BJ (cell line): ENCODE measurements around the gene TMC3. TPM values are rescaled to one million over a fixed set of nuclear protein-coding genes. Genes with fewer than 3 reads are reported as not detected.

Experiments used
- CTCF ChIA-PET: fragments of 350-600 bp; formaldehyde crosslinking; extraction: SDS; loops from one replicate; lab custom pipeline; 2021; ENCODE audit warnings: antibody characterized with exemption, inconsistent platforms; lab: Yijun Ruan, JAX
- POLR2A ChIA-PET: fragments of 300-600 bp; sonication (Branson Sonifier 250); formaldehyde crosslinking; extraction: SDS; loops from one replicate; lab custom pipeline; 2021; ENCODE audit warnings: antibody characterized with exemption; lab: Charles Lee
- DNase-seq: peaks from one replicate; pipeline ENCODE4 v3.0.0-alpha.2; 2011; ENCODE audit warnings: low read depth
- H3K27me3 ChIP-seq: 2 replicates; pipeline ENCODE4 v1.6.0; 2011; ENCODE audit warnings: low read length; ENCODE audit not compliant: control insufficient read depth, insufficient read depth
- H3K36me3 ChIP-seq: 2 replicates; pipeline ENCODE4 v1.5.1; 2011; ENCODE audit warnings: low read length; ENCODE audit not compliant: control insufficient read depth, insufficient read depth
- H3K4me3 ChIP-seq: 2 replicates; pipeline ENCODE4 v1.5.1; 2011; ENCODE audit warnings: low read depth, mild to moderate bottlenecking, control low read depth, low read length
- polyA plus RNA-seq: library from polyadenylated mRNA; depleted of rRNA; stranded (reverse); fragments of >200 nt; gene quantifications from 2 replicates; pipeline ENCODE4 v1.2.3, GENCODE V29; 2011
- TF ChIP-seq, protein P1 (sequence below): IDR thresholded peaks from 2 replicates; pipeline ENCODE4 v1.5.1; 2011; ENCODE audit warnings: low read depth, mild to moderate bottlenecking, control low read depth, inconsistent platforms, low read length, moderate library complexity; ENCODE audit not compliant: insufficient read depth

Gene TMC3
- polyA plus RNA-seq, 1 experiment = not detected

DNA sequence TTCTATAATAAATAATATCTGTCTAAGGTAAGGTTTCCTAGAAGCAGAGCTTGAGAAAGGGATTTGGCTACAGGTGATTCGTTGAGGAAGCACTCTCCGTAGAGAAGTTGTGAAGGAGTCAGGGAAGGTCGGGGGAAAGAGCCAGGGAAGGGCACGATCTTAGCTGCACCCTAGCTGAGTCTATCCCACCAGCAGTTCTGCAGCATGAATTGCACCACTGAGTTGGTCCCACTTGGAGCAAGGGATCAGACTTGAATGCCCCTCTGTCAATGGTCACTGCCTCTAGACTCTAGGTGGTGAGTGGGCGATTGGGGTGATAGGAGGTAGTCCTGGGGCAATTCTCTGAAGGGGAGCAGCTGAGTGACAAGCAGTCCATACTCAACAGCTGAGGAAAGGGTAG is 13.5 kb downstream of the TMC3 start:
- ChIA-PET CTCF (no interaction called here), POLR2A (no interaction called here)
- TF ChIP-seq, protein P1, sequence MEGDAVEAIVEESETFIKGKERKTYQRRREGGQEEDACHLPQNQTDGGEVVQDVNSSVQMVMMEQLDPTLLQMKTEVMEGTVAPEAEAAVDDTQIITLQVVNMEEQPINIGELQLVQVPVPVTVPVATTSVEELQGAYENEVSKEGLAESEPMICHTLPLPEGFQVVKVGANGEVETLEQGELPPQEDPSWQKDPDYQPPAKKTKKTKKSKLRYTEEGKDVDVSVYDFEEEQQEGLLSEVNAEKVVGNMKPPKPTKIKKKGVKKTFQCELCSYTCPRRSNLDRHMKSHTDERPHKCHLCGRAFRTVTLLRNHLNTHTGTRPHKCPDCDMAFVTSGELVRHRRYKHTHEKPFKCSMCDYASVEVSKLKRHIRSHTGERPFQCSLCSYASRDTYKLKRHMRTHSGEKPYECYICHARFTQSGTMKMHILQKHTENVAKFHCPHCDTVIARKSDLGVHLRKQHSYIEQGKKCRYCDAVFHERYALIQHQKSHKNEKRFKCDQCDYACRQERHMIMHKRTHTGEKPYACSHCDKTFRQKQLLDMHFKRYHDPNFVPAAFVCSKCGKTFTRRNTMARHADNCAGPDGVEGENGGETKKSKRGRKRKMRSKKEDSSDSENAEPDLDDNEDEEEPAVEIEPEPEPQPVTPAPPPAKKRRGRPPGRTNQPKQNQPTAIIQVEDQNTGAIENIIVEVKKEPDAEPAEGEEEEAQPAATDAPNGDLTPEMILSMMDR = no peak
- Histone ChIP-seq H3K4me3 (no peak overlapping the region), H3K27me3 (peaks cover 1% of the 10 kb centered on the region; the same call in 1 of the 2 replicates), H3K36me3 (no peaks in the 10 kb centered on the region)
- DNase-seq = no peak

DNA sequence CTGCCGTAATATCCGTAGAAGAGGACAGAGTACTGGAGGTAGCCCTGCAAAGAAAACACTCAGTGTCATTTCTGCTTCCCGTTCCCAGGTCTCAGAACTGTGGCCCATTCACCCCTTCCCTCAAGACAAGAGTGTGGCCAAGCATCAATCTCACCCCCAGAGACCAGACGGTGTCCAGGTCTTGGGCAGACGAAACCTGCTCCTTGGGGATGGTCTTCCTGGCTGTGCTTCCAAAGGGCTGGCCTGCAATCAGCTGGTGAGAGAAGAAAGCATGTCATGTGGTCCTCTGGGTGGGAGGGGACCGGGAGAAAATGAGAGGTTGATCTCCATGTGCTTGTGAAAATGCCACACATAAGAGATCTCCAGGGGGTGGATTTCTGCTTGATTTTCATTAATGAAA is 15.8 kb downstream of the TMC3 start:
- POLR2A ChIA-PET = no interaction called here
- peaks cover 1% of the 10 kb centered on the region; the same call in 1 of the 2 replicates for H3K27me3 ChIP-seq
- H3K36me3 ChIP-seq = no peaks in the 10 kb centered on the region
- DNase-seq = no peak
- no peak overlapping the region for H3K4me3 ChIP-seq
- TF ChIP-seq, protein P1 = no peak
- CTCF ChIA-PET = interaction anchor here (0.6 to 1.4 kb wide), 3 partner anchors 21 to 42 kb away, joined by 3 read pairs; no protein-coding TSS in a partner anchor

DNA sequence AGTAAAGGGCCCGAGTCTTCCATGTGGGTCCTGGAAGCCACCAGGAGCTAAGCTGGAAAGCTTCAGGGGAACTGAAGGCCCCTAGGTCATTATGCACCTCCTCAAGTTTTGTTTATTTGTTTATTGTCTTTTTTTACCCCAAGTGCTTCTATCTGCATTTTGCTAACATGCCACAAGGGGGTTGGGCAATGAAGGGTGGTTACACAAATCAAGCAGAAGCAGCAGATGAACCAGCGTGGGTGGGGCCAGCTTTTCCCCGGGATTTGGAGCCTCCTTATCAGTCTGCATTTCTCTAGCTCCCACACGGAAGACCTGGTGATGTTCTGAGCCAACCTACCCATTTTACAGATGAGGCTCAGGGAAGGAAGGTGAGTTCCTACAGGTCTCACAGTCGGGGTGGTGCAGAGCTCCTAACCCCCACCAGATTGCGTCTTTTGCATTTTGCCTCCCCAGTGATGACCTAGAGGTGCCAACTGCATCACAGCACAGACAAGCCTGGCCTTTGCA is 16.8 kb downstream of the TMC3 start:
- no peak overlapping the region for H3K4me3 ChIP-seq
- H3K36me3 ChIP-seq = no peaks in the 10 kb centered on the region
- CTCF ChIA-PET = interaction anchor here (0.6 to 3.8 kb wide), 8 partner anchors 9 to 83 kb away, joined by 3 to 20 read pairs (median 3); no protein-coding TSS in a partner anchor
- TF ChIP-seq, protein P1 = no peak
- POLR2A ChIA-PET = no interaction called here
- H3K27me3 ChIP-seq = peaks cover 1% of the 10 kb centered on the region; the same call in 1 of the 2 replicates
- DNase-seq = no peak

DNA sequence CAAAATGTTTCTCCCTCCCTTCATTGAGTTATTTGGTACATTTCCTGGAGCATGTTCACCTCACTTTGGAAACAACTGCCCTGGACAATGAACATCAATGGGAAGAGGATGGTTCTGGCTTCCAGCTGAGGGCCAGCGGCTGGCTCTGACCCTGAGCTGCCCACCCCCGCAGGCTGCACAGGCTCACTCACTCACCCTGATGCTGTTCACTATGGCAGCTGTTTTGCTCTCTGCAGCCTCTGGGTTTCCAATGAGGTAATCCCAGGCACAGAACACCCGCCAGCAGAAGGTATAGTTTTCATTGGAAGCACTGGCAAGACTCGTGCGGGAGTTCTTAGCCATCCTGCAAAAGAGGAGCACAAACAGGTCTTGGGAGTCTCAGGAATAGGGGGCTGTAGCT is 17.8 kb downstream of the TMC3 start:
- ChIA-PET POLR2A (no interaction called here), CTCF (interaction anchor here (0.7 to 3.8 kb wide), 7 partner anchors 10 to 81 kb away, joined by 3 to 20 read pairs (median 3); no protein-coding TSS in a partner anchor)
- TF ChIP-seq, protein P1 = no peak
- H3K36me3 ChIP-seq = no peaks in the 10 kb centered on the region
- DNase-seq = no peak
- no peak overlapping the region for H3K4me3 ChIP-seq
- H3K27me3 ChIP-seq = peaks cover 1% of the 10 kb centered on the region; the same call in 1 of the 2 replicates

DNA sequence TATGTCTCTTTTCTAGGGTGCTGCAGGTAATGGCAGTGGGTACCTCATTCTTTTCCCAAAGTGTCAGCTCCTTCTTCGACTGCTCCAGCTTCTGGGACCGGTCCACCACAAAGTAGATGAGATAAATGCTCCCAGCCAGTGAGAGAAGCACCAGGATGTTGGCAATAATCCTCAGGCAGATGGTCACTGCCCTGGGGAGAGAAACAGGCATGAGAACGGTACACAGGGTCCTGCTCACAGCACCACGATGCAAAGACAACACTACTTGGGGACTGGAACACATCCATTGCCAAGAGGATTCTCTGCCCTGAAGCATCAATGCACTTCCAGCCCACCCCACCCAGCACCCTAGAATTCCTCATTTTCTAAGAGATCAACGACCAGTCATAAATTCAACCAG is 22.4 kb downstream of the TMC3 start:
- no peak overlapping the region for H3K4me3 ChIP-seq
- DNase-seq = no peak
- TF ChIP-seq, protein P1 = no peak
- ChIA-PET CTCF (no interaction called here), POLR2A (no interaction called here)
- no peaks in the 10 kb centered on the region for H3K27me3 ChIP-seq
- H3K36me3 ChIP-seq = no peaks in the 10 kb centered on the region
